Measurements from ENCODE around the gene ABCB10.

ABCB10 gene

GRCh38 chr1:229538945-229539344, 19.6 kb downstream of the ABCB10 start:
- POLR2A ChIA-PET, result no interaction called here
- no peak for DNase-seq (ENCODE audit: extremely low spot score)
- CTCF ChIA-PET, result no interaction called here
- TF ChIP-seq SUZ12 (IDR thresholded peaks at IDR 0.05), result no peak
- no peak for TF ChIP-seq FOXA1 (IDR thresholded peaks at IDR 0.05)
- no peak for TF ChIP-seq BHLHE40 (IDR thresholded peaks at IDR 0.05; ENCODE audit: borderline replicate concordance)
- TF ChIP-seq TARDBP (IDR thresholded peaks at IDR 0.05), result no peak
- no peak for TF ChIP-seq LEF1 (IDR thresholded peaks at IDR 0.05; ENCODE audit: borderline replicate concordance)
- TF ChIP-seq ZNF384 (IDR thresholded peaks at IDR 0.05), result no peak
- no peak for TF ChIP-seq HDGF (IDR thresholded peaks at IDR 0.05; ENCODE audit: borderline replicate concordance)
- TF ChIP-seq FOXM1 (IDR thresholded peaks at IDR 0.05; ENCODE audit: borderline replicate concordance), result no peak
- no peak for TF ChIP-seq SP1 (IDR thresholded peaks at IDR 0.05)
- TF ChIP-seq L3MBTL2 (conservative IDR thresholded peaks at IDR 0.05), result no peak
- no peak for TF ChIP-seq CTBP1 (IDR thresholded peaks at IDR 0.05; ENCODE audit: borderline replicate concordance)
- no peak for TF ChIP-seq PKNOX1 (IDR thresholded peaks at IDR 0.05)
- TF ChIP-seq NFRKB (IDR thresholded peaks at IDR 0.05), result no peak
- TF ChIP-seq ARNT (IDR thresholded peaks at IDR 0.05), result no peak
- TF ChIP-seq FOXK2 (IDR thresholded peaks at IDR 0.05), result no peak
- no peak for TF ChIP-seq ELF4 (IDR thresholded peaks at IDR 0.05)

GRCh38 chr1:229537894-229538293, 20.6 kb downstream of the ABCB10 start:
- no peak for DNase-seq (ENCODE audit: extremely low spot score)
- ChIA-PET POLR2A (no interaction called here), CTCF (no interaction called here)
- no peak for TF ChIP-seq SUZ12 (IDR thresholded peaks at IDR 0.05)
- TF ChIP-seq ELF4 (IDR thresholded peaks at IDR 0.05), result no peak
- no peak for TF ChIP-seq BHLHE40 (IDR thresholded peaks at IDR 0.05; ENCODE audit: borderline replicate concordance)
- no peak for TF ChIP-seq SP1 (IDR thresholded peaks at IDR 0.05)
- TF ChIP-seq L3MBTL2 (conservative IDR thresholded peaks at IDR 0.05), result no peak
- TF ChIP-seq NFRKB (IDR thresholded peaks at IDR 0.05), result no peak
- TF ChIP-seq TARDBP (IDR thresholded peaks at IDR 0.05), result no peak
- TF ChIP-seq ZNF384 (IDR thresholded peaks at IDR 0.05), result no peak
- no peak for TF ChIP-seq CTBP1 (IDR thresholded peaks at IDR 0.05; ENCODE audit: borderline replicate concordance)
- no peak for TF ChIP-seq ARNT (IDR thresholded peaks at IDR 0.05)
- no peak for TF ChIP-seq FOXA1 (IDR thresholded peaks at IDR 0.05)
- no peak for TF ChIP-seq PKNOX1 (IDR thresholded peaks at IDR 0.05)
- TF ChIP-seq FOXM1 (IDR thresholded peaks at IDR 0.05; ENCODE audit: borderline replicate concordance), result no peak
- TF ChIP-seq HDGF (IDR thresholded peaks at IDR 0.05; ENCODE audit: borderline replicate concordance), result no peak
- TF ChIP-seq FOXK2 (IDR thresholded peaks at IDR 0.05), result no peak
- TF ChIP-seq LEF1 (IDR thresholded peaks at IDR 0.05; ENCODE audit: borderline replicate concordance), result no peak

GRCh38 chr1:229536982-229537381, 21.5 kb downstream of the ABCB10 start:
- ChIA-PET POLR2A (no interaction called here), CTCF (no interaction called here)
- TF ChIP-seq FOXA1 (IDR thresholded peaks at IDR 0.05), result no peak
- no peak for TF ChIP-seq HDGF (IDR thresholded peaks at IDR 0.05; ENCODE audit: borderline replicate concordance)
- no peak for TF ChIP-seq ZNF384 (IDR thresholded peaks at IDR 0.05)
- TF ChIP-seq FOXK2 (IDR thresholded peaks at IDR 0.05), result no peak
- no peak for DNase-seq (ENCODE audit: extremely low spot score)

- TF ChIP-seq SP1 (IDR thresholded peaks at IDR 0.05) (no peak), TARDBP (IDR thresholded peaks at IDR 0.05) (no peak), LEF1 (IDR thresholded peaks at IDR 0.05; ENCODE audit: borderline replicate concordance) (no peak), ARNT (IDR thresholded peaks at IDR 0.05) (no peak), CTBP1 (IDR thresholded peaks at IDR 0.05; ENCODE audit: borderline replicate concordance) (no peak), FOXM1 (IDR thresholded peaks at IDR 0.05; ENCODE audit: borderline replicate concordance) (no peak), L3MBTL2 (conservative IDR thresholded peaks at IDR 0.05) (no peak)
- CTCF ChIA-PET, result no interaction called here
- POLR2A ChIA-PET, result interaction anchor here (2.6 kb wide), 1 partner anchor 27 kb away, joined by 7 read pairs; the partner anchor contains the start of gene NUP133
- DNase-seq (ENCODE audit: extremely low spot score), result no peak
These were observed 23.3 kb downstream of the ABCB10 start for GRCh38 chr1:229535230-229535629.

- CTCF ChIA-PET, result no interaction called here
- DNase-seq (ENCODE audit: extremely low spot score), result no peak
- TF ChIP-seq ELF4 (IDR thresholded peaks at IDR 0.05), result no peak
- POLR2A ChIA-PET, result interaction anchor here (1.5 kb wide), 1 partner anchor 27 kb away, joined by 5 read pairs; the partner anchor contains the start of gene ABCB10
These were observed 27.2 kb downstream of the ABCB10 start for GRCh38 chr1:229531326-229531725.

GRCh38 chr1:229529639-229530038, 28.9 kb downstream of the ABCB10 start:
- ChIA-PET CTCF (interaction anchor here (0.6 to 0.8 kb wide), 2 partner anchors 48 to 393 kb away, joined by 3 read pairs; no protein-coding TSS in a partner anchor), POLR2A (no interaction called here)
- no peak for DNase-seq (ENCODE audit: extremely low spot score)
- TF ChIP-seq L3MBTL2 (conservative IDR thresholded peaks at IDR 0.05) (no peak), BHLHE40 (IDR thresholded peaks at IDR 0.05; ENCODE audit: borderline replicate concordance) (no peak), ZNF384 (IDR thresholded peaks at IDR 0.05) (no peak), FOXA1 (IDR thresholded peaks at IDR 0.05) (no peak), SUZ12 (IDR thresholded peaks at IDR 0.05) (no peak), NFRKB (IDR thresholded peaks at IDR 0.05) (no peak), TARDBP (IDR thresholded peaks at IDR 0.05) (no peak), FOXK2 (IDR thresholded peaks at IDR 0.05) (no peak), CTBP1 (IDR thresholded peaks at IDR 0.05; ENCODE audit: borderline replicate concordance) (no peak), HDGF (IDR thresholded peaks at IDR 0.05; ENCODE audit: borderline replicate concordance) (no peak), SP1 (IDR thresholded peaks at IDR 0.05) (no peak), LEF1 (IDR thresholded peaks at IDR 0.05; ENCODE audit: borderline replicate concordance) (no peak), PKNOX1 (IDR thresholded peaks at IDR 0.05) (no peak), ELF4 (IDR thresholded peaks at IDR 0.05) (no peak), ARNT (IDR thresholded peaks at IDR 0.05) (no peak), FOXM1 (IDR thresholded peaks at IDR 0.05; ENCODE audit: borderline replicate concordance) (no peak)
